Myometrial cell (primary cell): ENCODE data around the gene NXF2. TPM values are rescaled to one million over a fixed set of nuclear protein-coding genes. Genes with fewer than 3 reads are reported as not detected.

Experiments used
- total RNA-seq: library from RNA; depleted of rRNA; stranded (reverse); fragments of >200 nt; gene quantifications from 2 replicates; pipeline ENCODE4 v1.2.3, GENCODE V29; 2015

Gene NXF2
- total RNA-seq, result not detected in 2 replicates

GRCh38 chrX:102246893-102247292 is at the start of gene NXF2:
NXF2 (plus strand) TSS chrX:102247167; CDS start chrX:102307079, 59,912 bp downstream.

GRCh38 chrX:102214986-102215385 is 32.0 kb upstream of the NXF2 start, which contains the start of gene TCP11X1:
TCP11X1 (plus strand) TSS chrX:102215301.

Other genes starting within 250 kb of the NXF2 start
- gene TCEAL2, start 121.5 kb upstream of the NXF2 start, total RNA-seq, result not detected in 2 replicates
- gene TCEAL6, start 104.7 kb upstream of the NXF2 start, total RNA-seq, result not detected in 2 replicates
- gene BEX5, start 91.2 kb upstream of the NXF2 start, total RNA-seq, result 0.29 TPM in 1 of 2 replicates, not detected in the other
- gene TCP11X1, start 31.9 kb upstream of the NXF2 start, total RNA-seq, result not detected in 2 replicates
- gene NXF2B, start 192.8 kb downstream of the NXF2 start, total RNA-seq, result not detected in 2 replicates
- not detected in 2 replicates for gene TCP11X2, start 224.6 kb downstream of the NXF2 start, total RNA-seq